ENCODE measurements around the gene MAP2K6.

- TF ChIP-seq EZH2 (IDR thresholded peaks at IDR 0.05; ENCODE audit: low read length, unreplicated experiment) (no peak), CTCF (conservative IDR thresholded peaks at IDR 0.05; ENCODE audit: low read depth, low read length) (no peak)
Measured at GRCh38 chr17:69500911-69501429, 86.5 kb downstream of the MAP2K6 start.

All from PC-3 (cell line).